NB4 (cell line): Measurements from ENCODE around the gene ZSCAN12.
"Not testable (repeated sequence)": the region's sequence is repeated elsewhere in the genome, so short reads cannot be mapped to it uniquely, and the experiment has no call there.

Source experiments
- CTCF ChIP-seq: IDR thresholded peaks from one replicate; pipeline ENCODE4 v1.5.1; 2012; ENCODE audit warnings: low read depth, low read length
- MAX ChIP-seq: IDR thresholded peaks from 2 replicates; pipeline ENCODE4 v1.6.1; 2011; ENCODE audit warnings: low read depth, low read length
- MYC ChIP-seq: IDR thresholded peaks from 2 replicates; pipeline ENCODE4 v1.6.1; 2011; ENCODE audit warnings: low read depth, low read length
- POLR2A ChIP-seq: IDR thresholded peaks from 2 replicates; pipeline ENCODE4 v1.6.1; 2011; ENCODE audit warnings: mild to moderate bottlenecking; ENCODE audit not compliant: insufficient read length; ENCODE audit errors: extremely low read depth

- not testable (repeated sequence) for TF ChIP-seq CTCF, POLR2A, MYC, MAX
Observed at GRCh38 chr6:28365590-28365989, 34.0 kb downstream of the ZSCAN12 start.
